Stimulated activated CD4-positive, alpha-beta T cell treated with anti-CD3 and anti-CD28 coated beads, Interleukin-12 subunit alpha, Interleukin-12 subunit beta, amount 100 ng/mL, for 4 hours (primary cell): Measurements from ENCODE around the gene IGF2.

Experiments used
- DNase-seq: peaks from one replicate; pipeline ENCODE4 v3.0.0-alpha.2; 2020

IGF2 gene

DNA sequence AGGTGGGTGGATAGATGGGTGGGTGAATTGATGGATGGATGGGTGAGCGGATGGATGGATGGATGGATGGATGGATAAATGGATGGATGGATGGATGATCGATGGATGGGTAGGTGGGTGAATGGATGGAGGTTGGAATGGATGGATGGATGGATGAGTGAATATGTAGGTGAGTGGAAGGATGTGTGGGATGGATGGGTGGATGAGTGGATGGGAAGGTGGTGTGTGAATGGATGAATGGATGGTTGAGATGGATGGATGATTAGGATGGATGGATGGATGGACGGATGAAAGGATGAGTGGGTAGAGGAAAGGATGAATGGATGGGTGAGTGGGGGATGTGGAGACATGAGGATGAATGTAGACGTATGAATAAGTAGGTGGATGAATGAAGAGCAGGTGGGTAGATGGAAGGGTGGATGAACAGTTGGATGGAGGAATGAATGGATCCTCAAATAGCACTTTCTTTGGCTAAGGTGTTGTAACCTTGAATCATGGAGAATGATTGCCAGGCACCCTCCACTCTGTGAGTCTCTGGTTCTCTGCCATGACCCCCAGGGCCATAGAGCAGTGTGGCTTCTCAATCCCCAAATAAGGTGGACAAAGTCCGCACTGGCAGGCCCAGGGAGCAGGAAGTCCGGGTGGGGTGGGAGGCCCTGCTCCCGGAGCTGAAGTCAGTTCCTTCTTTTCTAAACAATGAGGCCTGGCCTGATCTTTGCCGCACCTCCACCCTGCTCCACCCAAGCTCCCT lies 36.9 kb downstream of the IGF2 start:
- DNase-seq = no peak

DNA sequence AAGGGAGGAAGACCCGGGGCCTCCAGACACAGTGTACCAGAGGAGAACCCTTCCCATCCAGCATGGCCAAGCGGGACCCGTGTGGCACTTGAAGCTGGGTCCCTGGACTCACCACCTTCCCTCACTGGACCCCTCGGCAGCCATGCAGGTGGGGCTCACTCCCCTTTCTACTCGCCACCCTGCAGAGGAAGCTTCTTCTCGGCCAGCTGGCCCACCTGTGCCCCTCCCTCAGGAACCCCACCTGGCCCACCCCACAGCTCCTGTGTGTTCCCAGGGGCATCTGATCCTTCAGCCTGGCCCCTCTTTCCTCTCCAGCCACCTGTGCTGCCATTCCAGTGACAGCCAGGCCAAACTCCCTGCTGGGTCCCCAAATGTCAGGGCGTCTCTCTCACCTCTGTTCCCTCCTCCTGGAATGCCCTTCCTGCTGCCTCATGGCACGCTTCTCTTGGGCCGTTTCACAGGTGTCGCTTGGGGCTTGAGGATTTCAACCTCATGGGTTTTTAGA lies 38.0 kb downstream of the IGF2 start:
- no peak for DNase-seq

DNA sequence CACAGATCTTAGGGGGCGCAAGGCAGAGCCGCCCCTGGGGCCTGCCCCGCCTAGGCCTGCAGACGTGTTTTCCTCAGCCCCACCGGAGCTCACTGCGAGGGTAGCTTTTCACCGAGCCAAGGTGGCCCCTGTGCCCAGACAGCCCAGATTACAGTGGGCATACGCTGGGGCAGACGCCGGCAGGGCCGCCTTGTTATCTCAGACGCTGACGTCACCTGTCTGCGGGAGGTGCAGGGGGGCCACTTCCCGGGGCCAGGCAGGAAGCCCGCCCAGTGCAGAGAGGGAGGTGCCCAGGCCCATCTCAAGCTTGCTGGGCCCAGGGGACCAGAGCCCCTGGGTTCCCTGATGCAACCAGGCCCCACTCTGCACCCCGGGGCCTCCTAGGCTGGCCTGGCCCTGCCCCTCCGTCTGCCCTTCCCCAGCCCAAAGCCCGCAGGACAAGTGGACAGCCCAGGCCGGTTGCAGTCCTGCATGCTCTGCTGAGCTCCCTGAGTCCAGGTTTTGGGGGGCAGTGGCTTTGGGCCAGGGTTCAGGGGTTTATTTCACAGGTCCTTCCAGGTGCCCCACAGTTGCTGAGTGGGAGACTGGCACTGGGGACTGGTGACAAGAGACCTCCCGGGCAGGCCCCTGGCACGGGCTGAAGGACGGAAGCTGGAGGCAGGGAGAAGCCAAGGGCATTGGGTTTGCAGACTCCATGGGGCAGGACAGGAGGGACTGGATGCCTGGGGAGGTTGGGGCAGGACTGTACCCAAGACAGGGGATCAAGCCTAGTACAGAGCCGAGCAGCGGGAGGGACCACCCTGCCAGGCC lies 38.6 kb downstream of the IGF2 start:
- DNase-seq = no peak

DNA sequence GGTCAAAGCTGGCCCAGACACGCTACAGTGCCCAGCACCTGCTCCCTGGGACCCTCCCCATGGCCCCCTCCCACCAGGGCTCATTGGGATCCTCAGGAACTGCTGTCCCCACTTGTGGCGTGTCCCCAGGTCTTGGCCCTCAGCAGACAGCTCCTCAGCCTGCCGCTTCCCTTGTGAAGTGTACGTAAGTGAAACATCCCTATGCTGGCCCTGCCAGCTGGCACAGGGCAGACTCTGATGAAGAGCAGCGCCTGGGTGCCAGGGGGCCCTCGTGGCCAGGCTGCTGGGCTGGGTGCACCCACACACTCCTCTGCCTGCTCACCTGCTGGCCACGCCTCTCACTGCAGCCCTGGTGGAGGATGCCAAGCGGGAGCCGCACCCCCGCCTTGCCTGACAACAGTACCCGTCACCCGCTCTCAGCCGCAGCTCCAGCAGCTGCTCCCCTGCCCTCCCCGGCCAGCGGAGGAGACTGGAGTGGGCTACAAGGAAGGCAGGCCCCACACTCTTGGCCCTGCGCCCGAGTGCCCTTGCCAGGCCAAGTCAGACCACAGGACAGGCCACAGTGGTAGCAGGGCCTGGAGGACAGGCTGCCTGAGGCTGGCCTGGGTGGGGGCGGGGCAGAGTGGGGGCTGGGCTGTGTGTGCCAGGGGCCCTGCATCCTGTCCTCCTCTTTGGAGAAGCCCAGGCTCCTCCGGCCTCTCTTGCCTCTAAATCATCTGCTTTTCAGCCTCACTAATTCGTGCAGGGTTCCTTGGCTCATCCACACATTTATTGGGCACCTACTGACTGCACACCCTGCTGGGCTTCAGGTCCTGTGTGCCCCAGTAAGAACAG lies 39.5 kb downstream of the IGF2 start:
- DNase-seq = no peak

DNA sequence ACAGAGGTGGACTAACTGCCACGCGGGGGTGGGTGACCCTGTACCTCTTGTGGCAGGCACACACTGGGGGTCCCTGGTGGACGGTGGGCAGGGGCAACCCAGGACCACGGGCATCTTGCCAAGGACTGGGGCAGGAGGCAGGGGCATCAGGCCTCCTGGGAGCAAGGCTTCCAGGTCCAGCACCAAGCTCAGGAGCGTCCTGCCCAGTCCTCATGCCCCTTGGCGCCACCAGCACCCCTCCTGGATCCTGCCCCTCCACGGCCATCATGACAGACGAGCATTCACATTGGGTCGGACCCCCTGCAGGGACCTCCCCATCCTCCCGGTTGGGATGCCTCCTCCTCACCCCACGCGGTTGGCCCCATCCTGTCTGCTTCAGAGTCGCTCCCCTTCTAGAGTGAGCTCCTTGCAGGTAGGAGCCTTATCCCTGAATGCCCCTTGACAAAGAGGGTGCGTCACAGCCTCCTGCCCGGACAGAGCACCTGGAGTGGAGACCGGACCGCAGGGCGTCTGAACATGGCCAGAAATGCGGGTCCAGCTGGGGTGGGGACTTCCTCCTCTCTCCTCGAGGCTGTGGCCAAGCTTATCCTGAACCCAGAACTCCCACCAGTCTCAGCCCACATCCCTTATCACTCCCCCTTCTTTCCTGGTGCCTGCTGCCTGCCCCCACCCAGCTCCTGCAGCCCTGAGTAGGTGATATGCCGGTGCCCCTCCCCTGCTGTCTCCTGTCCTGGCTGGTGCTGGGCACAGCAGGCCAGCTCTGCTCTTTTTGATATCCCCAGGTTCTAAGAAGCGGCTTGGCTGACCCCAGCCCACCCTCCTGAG lies 40.3 kb downstream of the IGF2 start:
- DNase-seq = no peak

DNA sequence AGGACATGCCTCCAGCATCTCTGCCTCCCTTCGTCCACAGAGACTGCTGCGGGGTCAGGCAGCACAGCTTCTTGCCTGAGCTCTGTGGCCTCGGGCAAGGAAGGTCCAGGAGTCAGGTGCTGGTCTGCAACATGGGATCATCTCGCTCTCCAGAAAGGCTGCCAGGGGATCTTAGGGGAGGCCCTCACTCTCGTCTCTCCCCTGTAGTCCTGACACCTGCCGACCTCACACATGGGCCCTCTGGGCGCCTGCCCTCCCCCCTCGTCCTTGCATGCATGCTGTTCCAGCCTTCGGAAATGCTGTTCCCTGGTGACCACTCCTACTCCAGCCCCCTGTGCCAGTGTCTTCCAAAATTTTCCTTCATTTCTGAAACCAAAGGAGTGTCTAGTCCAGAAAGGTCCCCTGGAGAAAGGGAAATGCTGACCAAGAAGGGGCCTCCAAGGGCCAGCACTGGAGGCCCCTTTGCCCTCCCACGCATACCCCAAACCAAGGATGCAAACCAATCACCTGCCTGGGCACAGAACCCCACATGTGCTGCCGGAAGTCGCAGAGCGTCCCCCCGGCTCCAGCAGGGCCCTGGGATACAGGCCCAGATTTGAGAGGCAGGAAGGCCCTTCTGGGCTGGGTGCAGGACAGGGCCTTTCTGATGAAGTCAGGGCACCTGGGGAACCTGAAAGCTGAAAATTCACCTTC lies 41.0 kb downstream of the IGF2 start:
- no peak for DNase-seq

DNA sequence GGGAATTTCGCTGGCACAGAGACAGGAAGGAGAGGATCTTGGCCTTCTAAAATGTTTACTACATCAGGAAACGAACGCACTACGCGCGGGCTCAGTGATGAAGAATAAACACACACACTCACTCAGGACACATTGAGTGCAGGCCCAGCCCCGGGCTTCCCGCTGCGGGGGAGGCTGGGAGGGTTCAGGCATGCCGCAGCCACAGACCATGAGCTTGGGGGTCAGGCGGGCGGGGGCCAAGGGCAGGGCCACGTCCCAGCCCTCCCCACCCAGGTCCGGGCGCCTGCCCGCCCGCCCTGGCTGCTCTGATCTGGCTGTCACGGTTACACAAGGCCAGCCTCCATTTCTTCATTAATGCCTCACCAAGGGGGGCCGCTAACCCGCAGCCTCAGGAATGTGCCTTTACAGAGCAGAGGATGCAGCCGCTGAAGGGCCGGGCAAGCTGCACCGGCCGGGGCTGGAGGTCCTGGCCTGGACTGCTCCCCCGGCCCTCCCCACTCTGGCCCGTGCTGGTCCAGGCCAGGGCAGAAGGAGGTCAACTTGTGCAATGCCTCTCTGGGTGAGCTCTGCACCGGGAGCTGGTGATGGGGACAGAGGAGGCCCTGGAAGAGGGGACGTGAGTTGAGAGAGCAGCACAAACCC lies 41.7 kb downstream of the IGF2 start:
- no peak for DNase-seq

DNA sequence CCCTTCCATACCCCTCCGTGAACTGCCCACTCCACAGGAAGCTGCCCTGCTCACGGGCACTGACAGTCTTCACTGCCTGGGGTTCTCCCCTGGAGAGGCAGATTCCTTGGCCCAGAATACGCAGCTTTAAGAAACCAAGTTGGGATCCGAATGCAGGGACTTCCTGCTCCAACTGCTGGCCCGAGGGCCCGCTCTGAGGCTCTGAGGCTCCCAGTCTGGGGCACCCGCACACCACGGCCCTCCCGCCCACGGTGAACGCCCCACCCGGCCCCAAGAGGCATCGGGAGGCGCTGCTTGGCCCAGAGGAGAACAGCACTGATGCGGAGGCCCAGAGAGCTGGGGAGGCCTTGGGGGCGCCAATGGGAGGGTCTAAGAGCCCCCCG lies 42.3 kb downstream of the IGF2 start:
- DNase-seq = no peak

DNA sequence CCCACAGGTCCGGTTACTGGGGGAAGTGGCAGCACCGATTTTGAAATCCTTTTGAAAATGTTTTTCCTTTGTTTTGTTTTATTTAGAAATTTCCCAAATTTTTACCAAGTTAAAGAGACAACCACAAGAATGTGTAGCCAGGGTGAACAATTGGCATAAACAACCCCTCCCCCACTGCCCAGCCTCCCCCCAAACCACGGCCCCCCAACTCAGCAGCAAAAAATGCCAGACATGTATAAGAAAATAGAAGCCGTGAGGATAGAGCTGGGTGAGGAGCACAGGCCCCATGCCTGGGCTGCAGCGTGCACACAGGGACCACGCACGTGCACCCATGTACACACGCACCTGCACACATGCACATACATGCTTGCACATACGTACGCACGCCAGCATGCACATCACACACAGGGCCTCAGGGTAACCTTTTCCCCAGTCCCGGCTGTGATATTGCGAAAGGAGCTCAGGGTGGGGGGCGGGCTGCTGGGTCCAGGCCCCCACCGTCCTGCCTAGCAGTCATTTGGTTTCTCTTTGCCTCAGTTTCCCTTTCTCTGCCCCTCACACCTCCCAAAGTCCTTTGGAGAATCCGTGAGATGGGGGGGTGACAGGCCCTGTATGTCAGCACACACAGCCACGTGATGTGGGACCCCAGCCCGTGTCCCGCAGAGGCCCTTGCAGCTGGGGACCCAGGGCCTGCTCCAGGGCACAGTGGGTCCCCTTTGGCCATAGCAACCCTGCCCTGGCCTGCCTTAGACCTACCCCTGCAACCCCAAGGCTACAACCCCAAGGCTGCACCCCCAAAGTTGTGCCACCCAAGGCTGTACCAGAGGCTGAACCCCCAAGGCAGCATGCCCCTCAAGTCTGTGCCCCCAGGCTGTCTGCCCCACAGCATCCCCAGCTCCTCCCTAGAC lies 42.9 kb downstream of the IGF2 start:
- no peak for DNase-seq

DNA sequence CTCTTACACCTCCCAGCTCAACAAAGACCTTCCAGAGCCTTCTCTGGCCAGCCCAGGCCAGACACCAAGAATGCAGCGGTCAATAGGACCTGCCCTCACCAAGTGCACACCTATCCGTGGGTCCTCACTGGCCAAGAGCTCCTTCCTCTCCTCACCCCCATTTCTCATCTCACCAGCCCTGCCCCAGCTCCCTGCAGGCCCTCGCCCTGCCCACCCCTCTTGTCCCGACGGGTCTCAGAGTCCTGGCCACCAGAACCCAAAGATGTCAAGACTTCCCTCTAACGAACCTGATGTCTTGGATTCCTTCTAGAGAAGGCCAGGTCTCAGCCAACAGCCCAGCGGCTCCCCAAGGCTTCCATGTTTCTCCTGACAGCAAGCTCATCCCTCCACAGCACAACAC lies 43.6 kb downstream of the IGF2 start:
- no peak for DNase-seq

DNA sequence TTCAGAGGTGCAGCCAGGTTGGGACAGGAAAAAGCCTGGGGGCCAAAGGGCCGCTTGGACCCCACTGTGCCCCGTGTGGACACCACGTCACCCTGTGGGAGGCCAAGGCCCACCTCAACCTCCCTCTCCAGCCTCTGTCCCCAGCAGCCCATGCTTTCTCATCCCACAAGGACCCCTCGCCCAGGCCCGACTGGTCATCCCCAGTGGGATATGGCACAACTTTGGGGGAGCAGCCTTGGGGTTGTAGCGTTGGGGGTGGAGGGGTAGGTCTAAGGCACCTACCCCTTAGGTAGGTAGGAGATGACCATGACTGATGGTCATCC lies 44.0 kb downstream of the IGF2 start:
- DNase-seq = no peak

DNA sequence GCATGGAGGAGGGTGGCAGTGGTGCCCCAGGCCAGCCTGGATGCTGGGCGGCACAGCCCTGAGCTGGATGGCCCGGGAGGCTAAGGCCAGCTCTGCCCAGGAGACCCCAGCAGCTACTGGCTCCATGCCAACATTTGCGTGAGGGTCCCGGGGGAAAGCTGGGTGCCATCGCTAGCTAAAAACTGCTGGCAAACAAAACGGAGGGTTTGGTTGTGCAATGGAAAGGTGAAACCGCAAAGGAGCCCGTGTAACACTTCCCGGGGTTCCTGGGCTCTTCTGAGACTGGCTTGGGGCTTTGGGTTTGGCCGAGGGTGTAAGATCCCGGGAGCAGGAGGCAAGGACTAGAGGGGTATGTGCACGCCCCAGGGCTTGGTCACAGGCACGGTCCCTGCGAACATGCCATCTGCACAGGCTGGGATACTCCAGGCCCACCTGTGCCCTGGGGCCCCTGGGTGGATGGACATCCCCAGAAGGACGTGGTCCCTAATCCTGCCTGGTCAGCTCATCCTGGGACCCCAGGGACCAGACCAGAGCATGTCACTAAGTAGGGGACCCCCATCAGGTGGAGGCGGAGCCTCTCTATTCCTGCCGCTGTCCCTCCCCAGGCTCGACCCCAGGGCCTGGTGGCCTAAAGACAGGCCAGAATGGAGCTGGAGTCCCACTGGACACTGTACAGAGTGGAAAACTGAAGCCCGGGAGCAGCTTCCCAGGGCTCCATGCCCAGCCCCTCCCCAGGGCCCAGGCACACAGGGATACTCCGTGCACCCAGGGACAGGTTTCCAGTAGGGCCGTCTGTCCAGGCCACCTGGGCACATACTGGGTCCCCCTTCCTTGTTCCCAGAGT lies 44.6 kb downstream of the IGF2 start:
- no peak for DNase-seq

DNA sequence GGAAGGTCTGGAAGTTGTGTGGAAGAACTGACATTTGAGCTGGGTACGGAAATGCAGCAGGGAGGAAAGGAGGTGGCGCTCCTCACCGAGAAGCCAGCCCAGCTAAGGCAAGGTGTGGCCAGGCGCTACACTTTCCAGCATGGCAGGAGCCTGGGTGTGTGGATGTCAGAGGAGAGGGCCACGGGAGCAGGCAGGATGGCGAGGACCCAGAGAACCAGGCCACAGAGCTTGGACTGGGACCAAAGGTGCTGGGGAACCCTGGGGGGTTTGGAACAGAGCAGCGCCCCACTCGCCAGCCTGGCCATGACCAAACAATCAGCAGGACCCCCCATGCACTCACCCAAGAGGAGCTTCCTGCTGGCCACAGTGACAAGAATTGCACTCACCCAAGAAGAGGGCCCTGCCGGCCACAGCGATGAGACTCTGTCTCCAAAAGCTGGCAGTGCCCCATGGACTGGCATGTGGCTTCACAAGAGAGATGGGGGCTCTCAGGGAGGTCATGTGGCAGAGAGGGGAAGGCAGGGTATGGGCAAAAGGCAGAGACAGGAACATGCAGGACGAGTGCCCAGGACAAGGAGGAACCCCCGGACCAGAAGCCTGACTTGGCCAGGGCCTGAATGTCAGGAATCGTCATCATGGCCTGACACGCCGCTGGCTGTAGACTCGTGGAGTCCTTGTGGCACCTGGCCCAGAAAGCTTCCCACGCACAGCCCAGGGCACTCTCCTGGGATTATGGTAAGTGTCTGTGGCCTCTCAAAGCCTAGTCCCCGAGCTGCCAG lies 45.4 kb downstream of the IGF2 start:
- DNase-seq = no peak

DNA sequence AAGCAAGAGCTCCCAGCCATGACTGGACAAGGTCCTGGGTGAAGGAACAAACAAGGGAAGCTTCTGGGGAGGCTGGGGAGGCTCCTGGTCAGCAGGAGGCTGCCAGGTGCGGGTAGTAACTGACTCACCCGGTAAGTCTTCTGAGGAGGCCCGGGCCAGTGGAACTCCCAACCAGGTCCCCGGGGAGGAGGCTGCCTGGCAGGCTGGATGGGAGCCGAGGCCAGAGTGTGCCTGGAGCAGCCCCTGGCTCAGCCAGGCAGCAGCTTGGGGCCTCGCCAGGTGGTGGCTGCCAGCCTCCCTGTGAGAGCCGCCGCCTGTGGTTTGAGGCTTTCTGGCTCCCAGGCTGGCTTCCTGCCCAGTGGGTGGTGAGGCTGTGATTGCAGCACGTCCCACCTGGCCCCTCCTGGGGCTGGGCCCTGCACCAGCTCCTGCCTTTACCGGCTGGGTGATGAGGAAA lies 46.2 kb downstream of the IGF2 start:
- no peak for DNase-seq

DNA sequence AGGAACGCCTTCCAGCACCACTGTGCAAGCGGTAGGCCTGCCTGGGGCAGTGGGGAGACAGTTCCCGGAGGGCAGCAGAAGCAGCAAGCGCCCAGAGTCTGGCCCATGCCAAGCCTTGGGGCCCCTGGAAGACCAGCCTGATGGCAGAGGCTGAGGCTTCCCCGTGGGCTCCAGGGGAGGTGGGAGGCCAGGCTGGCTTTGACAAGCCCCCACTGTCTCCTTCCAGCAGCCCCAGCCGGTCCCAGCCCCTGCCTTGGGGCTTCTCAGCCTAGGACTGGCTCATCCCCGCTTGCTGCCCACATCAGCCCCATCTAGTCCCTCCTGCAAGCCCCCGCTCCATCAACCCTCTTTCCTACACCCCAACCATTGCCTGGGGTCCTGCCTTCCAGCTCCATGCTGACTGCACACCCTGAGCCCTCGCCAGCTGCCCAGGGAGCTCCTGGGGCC lies 46.7 kb downstream of the IGF2 start:
- DNase-seq = no peak

DNA sequence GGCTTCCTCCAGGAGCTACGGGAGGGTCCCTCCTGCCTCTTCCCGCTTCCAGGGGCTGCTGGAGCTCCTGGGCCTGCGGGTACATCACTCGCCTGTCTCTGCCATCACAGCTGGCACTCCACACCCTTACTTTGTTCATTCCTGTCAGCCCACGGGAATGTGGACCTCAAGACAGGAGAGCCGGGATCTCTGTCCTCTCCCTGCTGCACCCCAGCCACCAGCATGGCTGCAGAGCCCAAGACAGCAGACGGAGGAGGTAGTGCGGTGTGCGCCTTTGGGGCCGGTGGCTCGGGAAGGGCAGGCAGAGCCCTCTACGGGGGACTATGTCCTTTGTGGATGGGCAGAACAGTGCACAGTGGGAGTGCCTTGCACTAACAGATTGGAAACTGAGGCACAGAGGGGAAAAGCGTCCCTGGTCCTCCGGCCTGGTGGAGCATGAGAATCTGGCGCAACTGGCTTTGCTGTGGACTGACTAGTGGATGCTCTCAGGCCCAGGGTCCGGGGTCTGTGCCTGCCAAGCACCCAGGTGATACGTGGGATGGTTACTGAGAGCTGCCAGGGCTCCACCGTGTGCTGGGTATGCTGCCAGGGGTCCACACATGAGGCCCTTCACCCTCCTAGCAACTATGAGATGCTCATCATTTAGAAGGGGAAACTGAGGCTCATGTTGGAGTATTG lies 47.3 kb downstream of the IGF2 start:
- DNase-seq = no peak

DNA sequence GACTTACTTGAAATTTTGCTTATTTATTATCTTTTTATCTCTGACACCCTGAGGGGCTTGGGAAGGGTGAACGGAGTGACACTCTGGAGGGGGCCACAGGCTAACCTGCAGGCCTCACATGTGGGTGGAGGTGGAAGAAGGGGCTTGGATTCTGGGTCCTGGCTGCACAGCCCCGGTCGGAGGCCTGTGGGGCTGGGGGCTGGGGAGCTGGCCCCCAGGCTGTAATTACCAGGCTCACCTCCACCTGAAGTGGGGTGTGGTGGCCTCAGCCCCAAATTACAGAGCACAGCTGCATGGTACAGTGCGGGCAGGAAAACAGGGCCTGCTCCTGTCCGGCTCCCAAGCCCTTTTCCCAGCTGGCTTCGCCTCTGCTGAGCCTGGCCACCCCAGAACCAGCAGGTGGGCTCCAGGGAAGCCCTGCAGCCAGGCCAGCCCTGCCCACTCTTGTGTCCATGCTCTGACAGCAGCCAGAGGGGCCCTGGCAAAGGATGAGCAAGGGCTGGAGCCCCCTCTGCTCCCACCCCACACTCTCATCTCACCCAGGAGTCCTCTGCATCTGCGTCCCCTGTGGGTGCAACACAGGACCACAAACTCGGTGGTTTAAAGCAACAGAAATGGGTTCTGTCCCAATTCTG lies 48.0 kb downstream of the IGF2 start:
- no peak for DNase-seq
